Mucosa of descending colon (tissue), 3 donors: Measurements from ENCODE around the gene P2RX5. TPM values are rescaled to one million over a fixed set of nuclear protein-coding genes. Genes with fewer than 3 reads are reported as not detected.

ENCODE experiments used
- ATAC-seq: fragments of 200-7000 bp; cut with Tn5 transposase; one replicate; pipeline ENCODE4 v1.9.1; 2020; ENCODE audit warnings: mild to moderate bottlenecking, moderate library complexity
- DNase-seq, 3 donors: peaks; one replicate each; pipeline ENCODE4 v3.0.0-alpha.2; 2020
- H3K36me3 ChIP-seq: fragments of 200-600 bp; one replicate; pipeline ENCODE4 v1.8.0; 2021; ENCODE audit warnings: low read depth, mild to moderate bottlenecking
- H3K4me1 ChIP-seq: fragments of 200-600 bp; one replicate; pipeline ENCODE4 v1.8.0; 2021; ENCODE audit warnings: low read depth, mild to moderate bottlenecking
- H3K4me3 ChIP-seq: fragments of 200-600 bp; one replicate; pipeline ENCODE4 v1.8.0; 2021; ENCODE audit warnings: mild to moderate bottlenecking
- H3K9me3 ChIP-seq: fragments of 200-600 bp; one replicate; pipeline ENCODE4 v1.8.0; 2021; ENCODE audit warnings: mild to moderate bottlenecking
- CTCF ChIP-seq: fragments of 200-600 bp; IDR thresholded peaks from one replicate; pipeline ENCODE4 v1.8.0; 2022; ENCODE audit warnings: antibody characterized with exemption, mild to moderate bottlenecking
- intact Hi-C, 2 donors: fragments of 100-400 bp; cut with DNase I in 1 of 2; cut with micrococcal nuclease in 1 of 2; formaldehyde crosslinking; loops; one replicate each; pipeline versions ENCODE4 v1.11.0 to v1.11.1; 2022; cut with DNase I, micrococcal nuclease
- total RNA-seq, 3 donors: library from RNA; stranded (reverse); fragmentation: NEBNext Ultra II Directional in 2 of 3; extraction: Animal tissue kit (Norgen Biotek cat#: 25700) in 2 of 3; gene quantifications; one replicate each; pipeline versions ENCODE4 v1.2.1 to v1.2.4, GENCODE V29; 2021 to 2023
- donor health status: DM: no; HTN: no; CAD: no; lungs with moderate emphysema.
- donor health status: DM: no; HTN: no; CAD: no.
- donor health status: DM: no; HTN: yes; CAD: no.

The P2RX5 gene
- total RNA-seq, 3 donors from 2014 or later, result 0.73 to 2.6 (median 2.2) TPM

GRCh38 chr17:3647251-3647650 lies 48.7 kb downstream of the P2RX5 start:
- H3K36me3 ChIP-seq, result no peaks in the 10 kb centered on the region
- no peak for TF ChIP-seq CTCF
- no peak overlapping the region for H3K4me3 ChIP-seq
- intact Hi-C loops, result no loop called here
- DNase-seq, result no peak
- no peaks in the 10 kb centered on the region for H3K4me1 ChIP-seq
- no peaks in the 10 kb centered on the region for H3K9me3 ChIP-seq
- no peak for ATAC-seq

- intact Hi-C loops, result no loop called here
- H3K36me3 ChIP-seq, result no peaks in the 10 kb centered on the region
Observed at GRCh38 chr17:3645310-3645709, 50.6 kb downstream of the P2RX5 start.

GRCh38 chr17:3643889-3644349 lies 52.0 kb downstream of the P2RX5 start:
- intact Hi-C loops, result no loop called here
- no peaks in the 10 kb centered on the region for H3K36me3 ChIP-seq
- no peak for DNase-seq

More at GRCh38 chr17:3645310-3645709, 50.6 kb downstream of the P2RX5 start:
- Histone ChIP-seq H3K4me1 (no peaks in the 10 kb centered on the region), H3K9me3 (no peaks in the 10 kb centered on the region), H3K4me3 (no peak overlapping the region)
- no peak for TF ChIP-seq CTCF
- no peak for ATAC-seq
- no peak for DNase-seq

GRCh38 chr17:3641717-3642486 lies 54.1 kb downstream of the P2RX5 start:
- ATAC-seq (no peak), DNase-seq (no peak)
- Histone ChIP-seq H3K36me3 (no peaks in the 10 kb centered on the region), H3K9me3 (no peaks in the 10 kb centered on the region), H3K4me1 (no peaks in the 10 kb centered on the region), H3K4me3 (no peak overlapping the region)
- TF ChIP-seq CTCF, result no peak
- intact Hi-C loops, result no loop called here

More at GRCh38 chr17:3643889-3644349, 52.0 kb downstream of the P2RX5 start:
- H3K9me3 ChIP-seq, result no peaks in the 10 kb centered on the region
- H3K4me3 ChIP-seq, result no peak overlapping the region
- H3K4me1 ChIP-seq, result no peaks in the 10 kb centered on the region
- ATAC-seq, result no peak
- TF ChIP-seq CTCF, result no peak

GRCh38 chr17:3641014-3641413 lies 54.9 kb downstream of the P2RX5 start:
- intact Hi-C loops, result no loop called here
- peak in 1 of 3 donors; percentile 4 for DNase-seq
- TF ChIP-seq CTCF, result no peak
- Histone ChIP-seq H3K4me3 (no peak overlapping the region), H3K36me3 (no peaks in the 10 kb centered on the region), H3K9me3 (no peaks in the 10 kb centered on the region), H3K4me1 (no peaks in the 10 kb centered on the region)
- ATAC-seq, result no peak
